Lower leg skin (tissue), 4 donors: ENCODE measurements around the gene LEMD2. TPM values are rescaled to one million over a fixed set of nuclear protein-coding genes. Genes with fewer than 3 reads are reported as not detected.

Experiments used
- DNase-seq, 2 donors: peaks; one replicate each; pipeline ENCODE4 v3.0.0-alpha.2; 2019; ENCODE audit warnings: low spot score in 2 of 2
- H3K4me3 ChIP-seq: fragments of 200-600 bp; sonication (generic); 2 replicates; pipeline ENCODE4 v1.5.1; 2017; ENCODE audit warnings: mild to moderate bottlenecking, low read depth; ENCODE audit not compliant: poor library complexity, severe bottlenecking
- CTCF ChIP-seq, 3 donors: fragments of 450-650 bp; IDR thresholded peaks; one replicate each; pipeline ENCODE4 v1.5.1; 2016; ENCODE audit warnings: antibody characterized with exemption in 3 of 3, mild to moderate bottlenecking in 3 of 3, moderate library complexity in 2 of 3
- POLR2A ChIP-seq, 2 donors: fragments of 450-650 bp; IDR thresholded peaks; one replicate each; pipeline ENCODE4 v1.6.1; 2016 to 2017; ENCODE audit warnings: antibody characterized with exemption in 2 of 2, mild to moderate bottlenecking in 1 of 2, moderate library complexity in 1 of 2
- WGBS, 2 donors: methylation state at CpG; one replicate each; pipeline ENCODE4 v1.1.5; 2018; 5-methylcytosine and 5-hydroxymethylcytosine counted together
- intact Hi-C: fragments of 100-400 bp; cut with DNase I; formaldehyde crosslinking; loops from one replicate; pipeline ENCODE4 v1.15.0; 2023; ENCODE audit warnings: low total_unique reads
- total RNA-seq, 4 donors: library from RNA; depleted of rRNA; stranded (reverse); fragments of >200 nt; gene quantifications; one replicate each; pipeline ENCODE4 v1.1.0, GENCODE V29; 2016

LEMD2 gene
- total RNA-seq, 4 donors from 2014 or later = 57.5 to 93.6 (median 68.1) TPM

- intact Hi-C loops = no loop called here
- TF ChIP-seq POLR2A (IDR thresholded peaks at IDR 0.05) = no peak
- TF ChIP-seq CTCF (IDR thresholded peaks at IDR 0.05) = no peak
- no peak for DNase-seq
- H3K4me3 ChIP-seq = no peak overlapping the region
- 88% methylated on average over 2 of the region's 2 CpGs; no CpG with 5 or more reads in 1 of the 2 donors for WGBS, 2 donors
These were observed 27.4 kb downstream of the LEMD2 start for GRCh38 chr6:33761581-33761921.

- DNase-seq = no peak
- no peak overlapping the region for H3K4me3 ChIP-seq
- no peak for TF ChIP-seq CTCF (IDR thresholded peaks at IDR 0.05)
- no peak for TF ChIP-seq POLR2A (IDR thresholded peaks at IDR 0.05)
- intact Hi-C loops = no loop called here
- WGBS, 2 donors = 88 to 89% methylated on average over 9 of the region's 9 CpGs
These were observed 28.9 kb downstream of the LEMD2 start for GRCh38 chr6:33759887-33760629.

- 52 to 54% methylated on average over 7 of the region's 7 CpGs for WGBS, 2 donors
- DNase-seq = no peak
- TF ChIP-seq CTCF (IDR thresholded peaks at IDR 0.05) = no peak
- intact Hi-C loops = no loop called here
- no peak overlapping the region for H3K4me3 ChIP-seq
These were observed 30.1 kb downstream of the LEMD2 start for GRCh38 chr6:33758815-33759216.

- no peak overlapping the region for H3K4me3 ChIP-seq
- DNase-seq = no peak
- intact Hi-C loops = no loop called here
- TF ChIP-seq POLR2A (IDR thresholded peaks at IDR 0.05) = no peak
- no peak for TF ChIP-seq CTCF (IDR thresholded peaks at IDR 0.05)
- WGBS, 2 donors = 77 to 81% methylated on average over 10 of the region's 10 CpGs
These were observed 31.0 kb downstream of the LEMD2 start for GRCh38 chr6:33757906-33758305.

GRCh38 chr6:33757113-33757512 is 31.8 kb downstream of the LEMD2 start:
- DNase-seq = no peak
- intact Hi-C loops = no loop called here
- H3K4me3 ChIP-seq = no peak overlapping the region
- no peak for TF ChIP-seq POLR2A (IDR thresholded peaks at IDR 0.05)
- TF ChIP-seq CTCF (IDR thresholded peaks at IDR 0.05) = no peak
- 83 to 92% methylated on average over 3 of the region's 3 CpGs for WGBS, 2 donors
